HepG2 (cell line): Measurements from ENCODE around the gene ZC3H18. TPM values are rescaled to one million over a fixed set of nuclear protein-coding genes. Genes with fewer than 3 reads are reported as not detected.

Source experiments
- ATAC-seq: fragments of 200-7000 bp; cut with Tn5 transposase; 3 replicates; pipeline ENCODE4 v1.9.1; 2020; ENCODE audit warnings: mild to moderate bottlenecking, moderate library complexity
- BruUV-seq: library from RNA; stranded (reverse); fragments of 400-500 nt; replicated peaks from 2 replicates; lab custom pipeline; 2021; lab: Mats Ljungman, UMichigan
- CTCF ChIA-PET: fragments of 300-600 bp; formaldehyde crosslinking; extraction: SDS; loops from one replicate; lab custom pipeline; 2021; ENCODE audit warnings: low total read pairs, inconsistent platforms, low intra/inter-chr PET ratio; lab: Yijun Ruan, JAX
- POLR2A ChIA-PET: fragments of 350-600 bp; sonication (Branson Sonifier 250); formaldehyde crosslinking; loops from one replicate; lab custom pipeline; 2020; ENCODE audit warnings: antibody characterized with exemption, inconsistent platforms; lab: Yijun Ruan, JAX
- DNase-seq: peaks from one replicate; pipeline ENCODE4 v3.0.0-alpha.2; 2015; ENCODE audit warnings: low spot score
- FAIRE-seq: peaks from 3 replicates; lab custom pipeline; 2011; peaks lifted over from hg19 to GRCh38; lab: Jason Lieb, UNC
- H2AFZ ChIP-seq: one replicate; pipeline ENCODE4 v1.6.1; 2011; ENCODE audit warnings: low read length, inconsistent platforms
- H3K27ac ChIP-seq: fragments of 300-600 bp; 3 replicates; pipeline ENCODE4 v1.8.0; 2011; ENCODE audit warnings: mixed run types, mild to moderate bottlenecking, mixed read lengths, low read length, inconsistent platforms; ENCODE audit not compliant: insufficient read depth; ENCODE audit errors: extremely low read length
- H3K27me3 ChIP-seq, 2 experiments: fragments of 200-600 bp in 1 of 2; 2 replicates in 1 of 2; 3 replicates in 1 of 2; pipeline versions ENCODE4 v1.6.0 to v1.8.0; 2011; ENCODE audit warnings: low read length in 2 of 2, mild to moderate bottlenecking in 2 of 2, moderate library complexity in 2 of 2, inconsistent platforms in 1 of 2; ENCODE audit not compliant: insufficient read depth in 2 of 2, control insufficient read depth in 1 of 2
- H3K36me3 ChIP-seq, 2 experiments: fragments of 200-600 bp in 1 of 2; replicated peaks in 1 of 2; 2 replicates in 1 of 2; 3 replicates in 1 of 2; pipeline versions ENCODE4 v1.5.1 to v1.8.0; 2011; ENCODE audit warnings: low read length in 2 of 2, inconsistent platforms in 1 of 2; ENCODE audit not compliant: insufficient read depth in 2 of 2, control insufficient read depth in 1 of 2
- H3K4me1 ChIP-seq: 2 replicates; pipeline ENCODE4 v1.5.1; 2012; ENCODE audit warnings: low read length, inconsistent platforms; ENCODE audit not compliant: insufficient read depth
- H3K4me2 ChIP-seq: 2 replicates; pipeline ENCODE4 v1.6.0; 2011; ENCODE audit warnings: low read depth, low read length, inconsistent platforms
- H3K4me3 ChIP-seq, 3 experiments: fragments of 200-600 bp in 1 of 3; sonication (generic), shearing (Covaris generic) in 1 of 3; replicated peaks in 1 of 3; 2 replicates each; pipeline ENCODE4 v1.5.1; 2011 to 2016; ENCODE audit warnings: low read length in 3 of 3, inconsistent platforms in 2 of 3, low read depth in 2 of 3, mild to moderate bottlenecking in 2 of 3, control low read depth in 1 of 3, mixed read lengths in 1 of 3; ENCODE audit not compliant: insufficient read depth in 1 of 3
- H3K79me2 ChIP-seq: one replicate; pipeline ENCODE4 v1.6.1; 2011; ENCODE audit warnings: low read length, inconsistent platforms; ENCODE audit not compliant: insufficient read depth
- H3K9ac ChIP-seq: 2 replicates; pipeline ENCODE4 v1.6.0; 2011; ENCODE audit warnings: mild to moderate bottlenecking, low read depth, low read length, inconsistent platforms; ENCODE audit not compliant: insufficient read depth
- H3K9me3 ChIP-seq: 2 replicates; pipeline ENCODE4 v1.5.1; 2012; ENCODE audit warnings: mild to moderate bottlenecking, low read length
- H4K20me1 ChIP-seq: 2 replicates; pipeline ENCODE4 v1.6.0; 2011; ENCODE audit warnings: inconsistent platforms, mild to moderate bottlenecking, low read length, moderate library complexity; ENCODE audit not compliant: insufficient read depth
- CHCHD3 ChIP-seq: sonication (generic); formaldehyde crosslinking; IDR thresholded peaks from 2 replicates; pipeline ENCODE4 v1.8.0; 2022; ENCODE audit warnings: mild to moderate bottlenecking, missing genetic modification reagents, moderate library complexity
- GFI1 ChIP-seq: sonication (generic); formaldehyde crosslinking; IDR thresholded peaks from 2 replicates; pipeline ENCODE4 v1.5.0; 2020; ENCODE audit warnings: missing genetic modification reagents, mild to moderate bottlenecking, borderline replicate concordance
- HOXA9 ChIP-seq: sonication (generic); formaldehyde crosslinking; IDR thresholded peaks from 2 replicates; pipeline ENCODE4 v1.8.1; 2022; ENCODE audit warnings: missing genetic modification reagents, mild to moderate bottlenecking, moderate library complexity, borderline replicate concordance
- JUND ChIP-seq: sonication (generic); formaldehyde crosslinking; IDR thresholded peaks from 2 replicates; pipeline ENCODE4 v1.8.0; 2022; ENCODE audit warnings: mild to moderate bottlenecking, missing genetic modification reagents
- KLF6 ChIP-seq: IDR thresholded peaks from 2 replicates; pipeline ENCODE4 v1.8.0; 2016; ENCODE audit warnings: missing biosample characterization, missing genetic modification reagents
- MED1 ChIP-seq: sonication (generic); formaldehyde crosslinking; IDR thresholded peaks from 2 replicates; pipeline ENCODE4 v1.4.0; 2020; ENCODE audit warnings: missing genetic modification reagents
- RARA ChIP-seq: IDR thresholded peaks from 2 replicates; pipeline ENCODE4 v1.6.1; 2016; ENCODE audit warnings: missing genetic modification reagents, missing compliant biosample characterization
- SP140L ChIP-seq: sonication (generic); formaldehyde crosslinking; IDR thresholded peaks from 2 replicates; pipeline ENCODE4 v1.4.0; 2020; ENCODE audit warnings: missing genetic modification reagents, borderline replicate concordance
- ZFP36L1 ChIP-seq: sonication (generic); formaldehyde crosslinking; IDR thresholded peaks from 2 replicates; pipeline ENCODE4 v1.8.0; 2022; ENCODE audit warnings: mild to moderate bottlenecking, missing genetic modification reagents, moderate library complexity
- ZFY ChIP-seq: sonication (generic); formaldehyde crosslinking; IDR thresholded peaks from 2 replicates; pipeline ENCODE4 v1.4.0; 2020; ENCODE audit warnings: missing genetic modification reagents
- ZNF138 ChIP-seq: sonication (generic); formaldehyde crosslinking; IDR thresholded peaks from 2 replicates; pipeline ENCODE4 v1.5.0; 2020; ENCODE audit warnings: mild to moderate bottlenecking, low read depth, missing genetic modification reagents
- ZNF143 ChIP-seq: sonication (generic); formaldehyde crosslinking; IDR thresholded peaks from 2 replicates; pipeline ENCODE4 v1.4.0; 2020; ENCODE audit warnings: missing genetic modification reagents
- ZNF350 ChIP-seq: sonication (generic); formaldehyde crosslinking; IDR thresholded peaks from 2 replicates; pipeline ENCODE4 v1.4.0; 2020; ENCODE audit warnings: mild to moderate bottlenecking, low read depth, missing genetic modification reagents, borderline replicate concordance
- ZNF850 ChIP-seq: sonication (generic); formaldehyde crosslinking; conservative IDR thresholded peaks from 2 replicates; pipeline ENCODE4 v1.9.0; 2021; ENCODE audit warnings: mild to moderate bottlenecking, missing genetic modification reagents
- WGBS: methylation state at CpG from one replicate; pipeline ENCODE4 v1.1.6; 2017; ENCODE audit warnings: low lambda C conversion rate; 5-methylcytosine and 5-hydroxymethylcytosine counted together
- in situ Hi-C: cut with HindIII; loops from 2 replicates; pipeline ENCODE4 v1.10.0; 2017; ENCODE audit warnings: low pct_unique_long_range_greater_than_20kb; ENCODE audit not compliant: extremely low pct_ligation_motif_present
- intact Hi-C: fragments of 100-400 bp; cut with micrococcal nuclease; formaldehyde crosslinking; loops from one replicate; pipeline ENCODE4 v1.10.0; 2022; ENCODE audit not compliant: unreplicated experiment
- polyA plus RNA-seq, 8 experiments: library from polyadenylated mRNA; depleted of rRNA in 3 of 8; stranded (reverse) in 7 of 8; unstranded in 1 of 8; fragments of >200 nt; fragmentation: Illumina TruSeq in 4 of 8; extraction: Trizol in 4 of 8; gene quantifications; 2 replicates each; pipeline versions ENCODE4 v1.2.1 to v1.2.3, GENCODE V29; 2011 to 2016; ENCODE audit warnings: low read depth in 4 of 8, missing spikeins in 1 of 8, mixed read lengths in 1 of 8; ENCODE audit not compliant: insufficient read depth in 1 of 8
- total RNA-seq, 5 experiments: library from RNA; depleted of rRNA; stranded (reverse); fragments of >200 nt; fragmentation: Illumina TruSeq; extraction: Trizol; gene quantifications; 2 replicates each; pipeline ENCODE4 v1.2.3, GENCODE V29; 2016; ENCODE audit warnings: low read depth in 1 of 5
- TF ChIP-seq, protein P1 (sequence below): sonication (generic); formaldehyde crosslinking; IDR thresholded peaks from 2 replicates; pipeline ENCODE4 v1.8.0; 2022; ENCODE audit warnings: missing genetic modification reagents, mild to moderate bottlenecking, inconsistent platforms, borderline replicate concordance
- TF ChIP-seq, protein P2 (sequence below): sonication (generic); formaldehyde crosslinking; conservative IDR thresholded peaks from 2 replicates; pipeline ENCODE4 v1.4.0; 2020; ENCODE audit warnings: missing genetic modification reagents
- TF ChIP-seq, protein P3 (sequence below): sonication (generic); formaldehyde crosslinking; IDR thresholded peaks from 2 replicates; pipeline ENCODE4 v1.5.0; 2020; ENCODE audit warnings: missing genetic modification reagents

ZC3H18 gene
- total and polyA plus RNA-seq, 2 of the 13 experiments (the other 11 are each of a cell fraction or from before 2014, with no cell fraction given), result 11.2 to 27.4 TPM

DNA sequence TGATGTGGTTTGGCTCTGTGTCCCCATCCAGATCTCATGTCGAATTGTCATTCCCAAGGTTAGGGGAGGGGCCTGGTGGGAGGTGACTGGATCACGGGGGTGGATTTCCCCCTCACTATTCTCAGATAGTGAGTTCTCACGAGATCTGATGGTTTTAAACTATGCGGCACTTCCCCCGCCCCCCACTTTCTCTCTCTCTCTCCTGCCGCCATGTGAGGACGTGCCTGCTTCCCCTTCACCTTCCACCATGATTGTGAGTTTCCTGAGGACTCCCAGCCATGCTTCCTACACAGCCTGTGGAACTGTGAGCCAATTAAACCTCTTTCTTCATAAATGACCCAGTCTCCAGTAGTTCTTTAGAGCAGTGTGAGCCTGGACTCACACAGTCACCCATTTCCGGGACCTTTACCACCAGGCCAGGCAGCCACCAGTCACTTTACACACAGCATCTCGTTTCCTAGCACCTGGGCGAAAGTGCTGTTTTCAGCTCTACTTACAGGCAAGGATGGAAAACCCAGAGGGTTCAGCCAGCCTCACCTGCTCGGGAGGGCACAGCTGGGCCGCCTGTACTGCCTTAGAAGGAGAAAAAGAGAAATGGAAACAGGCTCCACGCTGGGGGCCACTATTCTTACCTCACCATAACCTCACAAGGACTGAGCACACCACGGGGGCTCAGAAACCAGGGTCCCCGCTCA lies 13.8 kb upstream of the ZC3H18 start:
- no peak for FAIRE-seq

More for the DNA sequence above, 13.8 kb upstream of the ZC3H18 start:
- no peaks in the 10 kb centered on the region for H3K36me3 ChIP-seq
- peaks cover 2% of the 10 kb centered on the region; the same call in 1 of the 2 replicates for H4K20me1 ChIP-seq
- CTCF ChIA-PET, result no interaction called here
- in situ Hi-C loops (no loop called here), intact Hi-C loops (no loop called here)
- no peak overlapping the region for H2AFZ ChIP-seq
- H3K9ac ChIP-seq, result no peak overlapping the region
- POLR2A ChIA-PET, result no interaction called here
- DNase-seq (no peak), ATAC-seq (no peak)
- peaks cover 26 to 64% of the 10 kb centered on the region in 2 experiments; a peak in 4 of 5 replicates for H3K27me3 ChIP-seq
- no peaks in the 10 kb centered on the region for H3K79me2 ChIP-seq
- peaks cover 15% of the 10 kb centered on the region for H3K4me1 ChIP-seq
- 54% methylated on average over 15 of the region's 15 CpGs for WGBS
- H3K4me3 ChIP-seq, result no peak overlapping the region
- no peak overlapping the region for H3K4me2 ChIP-seq
- TF ChIP-seq JUND (CRISPR knock-in tag), result no peak
- TF ChIP-seq, protein P1, sequence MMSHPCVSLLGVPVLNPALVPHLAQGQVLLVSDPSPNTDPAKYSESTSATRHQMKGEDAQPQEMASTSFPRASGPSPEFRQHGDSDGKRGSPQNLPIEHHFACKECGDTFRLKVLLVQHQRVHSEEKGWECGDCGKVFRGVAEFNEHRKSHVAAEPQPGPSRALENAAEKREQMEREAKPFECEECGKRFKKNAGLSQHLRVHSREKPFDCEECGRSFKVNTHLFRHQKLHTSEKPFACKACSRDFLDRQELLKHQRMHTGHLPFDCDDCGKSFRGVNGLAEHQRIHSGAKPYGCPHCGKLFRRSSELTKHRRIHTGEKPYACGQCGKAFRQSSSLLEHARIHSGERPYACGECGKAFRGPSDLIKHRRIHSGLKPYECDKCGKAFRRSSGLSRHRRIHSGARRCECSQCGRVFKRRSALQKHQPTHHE, result no peak
- TF ChIP-seq, protein P2, sequence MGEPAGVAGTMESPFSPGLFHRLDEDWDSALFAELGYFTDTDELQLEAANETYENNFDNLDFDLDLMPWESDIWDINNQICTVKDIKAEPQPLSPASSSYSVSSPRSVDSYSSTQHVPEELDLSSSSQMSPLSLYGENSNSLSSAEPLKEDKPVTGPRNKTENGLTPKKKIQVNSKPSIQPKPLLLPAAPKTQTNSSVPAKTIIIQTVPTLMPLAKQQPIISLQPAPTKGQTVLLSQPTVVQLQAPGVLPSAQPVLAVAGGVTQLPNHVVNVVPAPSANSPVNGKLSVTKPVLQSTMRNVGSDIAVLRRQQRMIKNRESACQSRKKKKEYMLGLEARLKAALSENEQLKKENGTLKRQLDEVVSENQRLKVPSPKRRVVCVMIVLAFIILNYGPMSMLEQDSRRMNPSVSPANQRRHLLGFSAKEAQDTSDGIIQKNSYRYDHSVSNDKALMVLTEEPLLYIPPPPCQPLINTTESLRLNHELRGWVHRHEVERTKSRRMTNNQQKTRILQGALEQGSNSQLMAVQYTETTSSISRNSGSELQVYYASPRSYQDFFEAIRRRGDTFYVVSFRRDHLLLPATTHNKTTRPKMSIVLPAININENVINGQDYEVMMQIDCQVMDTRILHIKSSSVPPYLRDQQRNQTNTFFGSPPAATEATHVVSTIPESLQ, result no peak
- TF ChIP-seq CHCHD3 (CRISPR knock-in tag), result no peak
- no peak for TF ChIP-seq ZNF850 (CRISPR knock-in tag)
- TF ChIP-seq HOXA9 (CRISPR knock-in tag), result no peak
- TF ChIP-seq SP140L (CRISPR knock-in tag), result no peak
- TF ChIP-seq, protein P3, sequence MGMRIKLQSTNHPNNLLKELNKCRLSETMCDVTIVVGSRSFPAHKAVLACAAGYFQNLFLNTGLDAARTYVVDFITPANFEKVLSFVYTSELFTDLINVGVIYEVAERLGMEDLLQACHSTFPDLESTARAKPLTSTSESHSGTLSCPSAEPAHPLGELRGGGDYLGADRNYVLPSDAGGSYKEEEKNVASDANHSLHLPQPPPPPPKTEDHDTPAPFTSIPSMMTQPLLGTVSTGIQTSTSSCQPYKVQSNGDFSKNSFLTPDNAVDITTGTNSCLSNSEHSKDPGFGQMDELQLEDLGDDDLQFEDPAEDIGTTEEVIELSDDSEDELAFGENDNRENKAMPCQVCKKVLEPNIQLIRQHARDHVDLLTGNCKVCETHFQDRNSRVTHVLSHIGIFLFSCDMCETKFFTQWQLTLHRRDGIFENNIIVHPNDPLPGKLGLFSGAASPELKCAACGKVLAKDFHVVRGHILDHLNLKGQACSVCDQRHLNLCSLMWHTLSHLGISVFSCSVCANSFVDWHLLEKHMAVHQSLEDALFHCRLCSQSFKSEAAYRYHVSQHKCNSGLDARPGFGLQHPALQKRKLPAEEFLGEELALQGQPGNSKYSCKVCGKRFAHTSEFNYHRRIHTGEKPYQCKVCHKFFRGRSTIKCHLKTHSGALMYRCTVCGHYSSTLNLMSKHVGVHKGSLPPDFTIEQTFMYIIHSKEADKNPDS, result no peak
- TF ChIP-seq KLF6 (CRISPR knock-in tag), result no peak
- no peak for TF ChIP-seq ZNF350 (CRISPR knock-in tag)
- TF ChIP-seq ZNF143, result no peak
- no peak for TF ChIP-seq ZNF138
- TF ChIP-seq RARA (CRISPR knock-in tag), result no peak
- no peak for TF ChIP-seq ZFP36L1
- TF ChIP-seq ZFY (CRISPR knock-in tag), result no peak
- no peak for TF ChIP-seq MED1 (CRISPR knock-in tag)
- no peak for TF ChIP-seq GFI1 (CRISPR knock-in tag)
- H3K27ac ChIP-seq, result no peak overlapping the region
- no peaks in the 10 kb centered on the region for H3K9me3 ChIP-seq
- BruUV-seq, result no TSS peak
